ENCODE data around the gene IRF2BPL. TPM values are rescaled to one million over a fixed set of nuclear protein-coding genes. Genes with fewer than 3 reads are reported as not detected.

IRF2BPL gene
- total RNA-seq, result 10 to 100 TPM; 35.4 to 36.7 TPM

GRCh38 chr14:77028384-77029231 lies at the start of gene IRF2BPL:
Gene IRF2BPL (minus strand): TSS chr14:77028708. CDS start chr14:77027792, 916 bp downstream.

Other genes with a start within 250 kb of the IRF2BPL start
- gene ANGEL1, start 215.8 kb downstream of the IRF2BPL start, total RNA-seq, result 10 to 100 TPM; 14.2 to 17.2 TPM
- not detected for gene LRRC74A, start 202.3 kb downstream of the IRF2BPL start, total RNA-seq
- 10 to 100 TPM; 12.3 to 14.3 TPM for gene CIPC, start 69.5 kb upstream of the IRF2BPL start, total RNA-seq
- gene ZDHHC22, start 113.1 kb upstream of the IRF2BPL start, total RNA-seq, result not detected
- gene TMEM63C, start 153.1 kb upstream of the IRF2BPL start, total RNA-seq, result under 1 TPM; 0.10 to 0.17 TPM
- gene NGB, start 242.5 kb upstream of the IRF2BPL start, total RNA-seq, result not detected